CD14-positive monocyte (primary cell): ENCODE data around the gene LXN. TPM values are rescaled to one million over a fixed set of nuclear protein-coding genes. Genes with fewer than 3 reads are reported as not detected.

Experiments
- DNase-seq, 3 donors: peaks; one replicate each; pipeline ENCODE4 v3.0.0-alpha.2; 2011 to 2022
- H2AFZ ChIP-seq: 2 replicates; pipeline ENCODE4 v1.6.0; 2012; ENCODE audit warnings: mild to moderate bottlenecking, low read depth, low read length, inconsistent platforms; ENCODE audit not compliant: insufficient read depth, poor library complexity, severe bottlenecking
- H3K27ac ChIP-seq, 2 donors: 1 replicate in 1 of 2; 2 replicates in 1 of 2; pipeline ENCODE4 v1.5.1; 2012 to 2013; ENCODE audit warnings: low read length in 2 of 2, control low read depth in 1 of 2, inconsistent platforms in 1 of 2, low read depth in 1 of 2, mild to moderate bottlenecking in 1 of 2
- H3K27me3 ChIP-seq, 2 donors: one replicate each; pipeline versions ENCODE4 v1.6.0 to v1.6.1; 2011 to 2013; ENCODE audit warnings: low read length in 2 of 2; ENCODE audit not compliant: control insufficient read depth in 2 of 2, insufficient read depth in 2 of 2
- H3K36me3 ChIP-seq, 2 donors: replicated peaks in 1 of 2; 1 replicate in 1 of 2; 2 replicates in 1 of 2; pipeline versions ENCODE4 v1.5.1 to v1.6.1; 2012 to 2013; ENCODE audit warnings: low read length in 2 of 2, control low read depth in 1 of 2, inconsistent platforms in 1 of 2, mild to moderate bottlenecking in 1 of 2; ENCODE audit not compliant: insufficient read depth in 2 of 2, control insufficient read depth in 1 of 2
- H3K4me1 ChIP-seq, 2 donors: 1 replicate in 1 of 2; 2 replicates in 1 of 2; pipeline versions ENCODE4 v1.5.1 to v1.6.1; 2012 to 2013; ENCODE audit warnings: low read length in 2 of 2, control low read depth in 1 of 2, inconsistent platforms in 1 of 2, mild to moderate bottlenecking in 1 of 2, moderate library complexity in 1 of 2; ENCODE audit not compliant: insufficient read depth in 2 of 2, control insufficient read depth in 1 of 2
- H3K4me2 ChIP-seq: replicated peaks from 2 replicates; pipeline ENCODE3; 2012; ENCODE audit warnings: low read length, moderate library complexity, mild to moderate bottlenecking; ENCODE audit not compliant: poor library complexity, severe bottlenecking; ENCODE audit errors: extremely low read depth
- H3K4me3 ChIP-seq, 3 experiments: fragments of 200-600 bp in 1 of 3; sonication (generic) in 1 of 3; replicated peaks in 1 of 3; 1 replicate in 2 of 3; 2 replicates in 1 of 3; pipeline ENCODE4 v1.5.1; 2011 to 2013; ENCODE audit warnings: low read length in 3 of 3, mild to moderate bottlenecking in 3 of 3, control low read depth in 2 of 3, low read depth in 2 of 3, inconsistent platforms in 1 of 3, moderate library complexity in 1 of 3
- H3K79me2 ChIP-seq: 2 replicates; pipeline ENCODE4 v1.6.0; 2012; ENCODE audit warnings: mild to moderate bottlenecking, control low read depth, inconsistent platforms, low read length, moderate library complexity; ENCODE audit not compliant: insufficient read depth
- H3K9ac ChIP-seq: 2 replicates; pipeline ENCODE4 v1.6.0; 2017; ENCODE audit warnings: low read length, mild to moderate bottlenecking; ENCODE audit not compliant: insufficient read depth, poor library complexity, severe bottlenecking
- H3K9me3 ChIP-seq, 2 donors: replicated peaks in 1 of 2; 1 replicate in 1 of 2; 2 replicates in 1 of 2; pipeline versions ENCODE4 v1.5.1 to v1.6.1; 2012 to 2013; ENCODE audit warnings: low read length in 2 of 2, control low read depth in 1 of 2; ENCODE audit not compliant: control insufficient read depth in 1 of 2, insufficient read depth in 1 of 2
- H4K20me1 ChIP-seq: 2 replicates; pipeline ENCODE4 v1.6.0; 2012; ENCODE audit warnings: mild to moderate bottlenecking, low read length, control low read depth, moderate library complexity; ENCODE audit not compliant: insufficient read depth
- H3K27ac Mint-ChIP-seq, 7 donors: one replicate each; pipeline ENCODE4 v1.8.0; 2020; ENCODE audit warnings: mild to moderate bottlenecking in 7 of 7, mixed read lengths in 7 of 7, moderate library complexity in 6 of 7, inconsistent platforms in 2 of 7
- H3K27me3 Mint-ChIP-seq, 3 donors: one replicate each; pipeline ENCODE4 v1.8.0; 2021 to 2022; ENCODE audit warnings: low read depth in 3 of 3, mild to moderate bottlenecking in 3 of 3, mixed read lengths in 3 of 3, moderate library complexity in 3 of 3, inconsistent platforms in 1 of 3
- H3K36me3 Mint-ChIP-seq, 2 donors: one replicate each; pipeline ENCODE4 v1.8.0; 2020; ENCODE audit warnings: mixed read lengths in 2 of 2, inconsistent platforms in 1 of 2, mild to moderate bottlenecking in 1 of 2
- H3K4me1 Mint-ChIP-seq: one replicate; pipeline ENCODE4 v1.8.0; 2020; ENCODE audit warnings: mild to moderate bottlenecking, mixed read lengths
- H3K4me3 Mint-ChIP-seq, 2 donors: one replicate each; pipeline ENCODE4 v1.8.0; 2020; ENCODE audit warnings: mild to moderate bottlenecking in 2 of 2, mixed read lengths in 2 of 2, moderate library complexity in 1 of 2
- H3K9me3 Mint-ChIP-seq, 7 donors: one replicate each; pipeline ENCODE4 v1.8.0; 2020 to 2022; ENCODE audit warnings: mixed read lengths in 7 of 7, mild to moderate bottlenecking in 6 of 7, moderate library complexity in 6 of 7, inconsistent platforms in 2 of 7
- CTCF ChIP-seq: fragments of 200-600 bp; IDR thresholded peaks from one replicate; pipeline ENCODE4 v1.8.0; 2022; ENCODE audit warnings: antibody characterized with exemption, mild to moderate bottlenecking
- WGBS: methylation state at CpG from one replicate; pipeline ENCODE4 v1.1.5; 2013; ENCODE audit warnings: missing lambda C conversion rate; ENCODE audit not compliant: insufficient coverage; 5-methylcytosine and 5-hydroxymethylcytosine counted together
- intact Hi-C, 2 donors: fragments of 100-400 bp; cut with micrococcal nuclease; formaldehyde crosslinking; loops; one replicate each; pipeline versions ENCODE4 v1.15.0 to v1.15.1; 2023
- polyA plus RNA-seq, 3 donors: library from polyadenylated mRNA; depleted of rRNA in 1 of 3; unstranded in 2 of 3; stranded (reverse) in 1 of 3; fragments of 300-500 nt in 2 of 3; fragments of >200 nt in 1 of 3; fragmentation: Illumina TruSeq in 2 of 3; gene quantifications; 1 replicate in 2 of 3; 2 replicates in 1 of 3; pipeline ENCODE4 v1.2.3, GENCODE V29; 2012 to 2021

Gene LXN
- polyA plus RNA-seq, 3 donors = 2.6 to 10.0 (median 7.6) TPM

GRCh38 chr3:158660711-158661110 is 11.7 kb downstream of the LXN start:
- intact Hi-C loops = loop anchor here in 1 of 2 donors (5.0 kb wide), 1 partner anchor 127 kb away; no protein-coding TSS in a partner anchor
- Histone ChIP-seq H2AFZ (no peak overlapping the region), H3K9ac (no peak overlapping the region), H3K36me3 (peaks cover 76 to 92% of the 10 kb centered on the region in 2 donors), H3K27me3 (no peaks in the 10 kb centered on the region), H3K9me3 (no peaks in the 10 kb centered on the region), H3K4me1 (no peaks in the 10 kb centered on the region), H3K4me2 (no peak overlapping the region), H3K4me3 (no peak overlapping the region), H3K79me2 (no peaks in the 10 kb centered on the region), H3K27ac (no peak overlapping the region), H4K20me1 (no peaks in the 10 kb centered on the region)
- Mint-ChIP-seq H3K27me3 (no peaks in the 10 kb centered on the region), H3K36me3 (peaks cover 71 to 77% of the 10 kb centered on the region in 2 donors), H3K4me1 (no peaks in the 10 kb centered on the region), H3K4me3 (no peak overlapping the region), H3K9me3 (no peaks in the 10 kb centered on the region), H3K27ac (no peak overlapping the region)
- WGBS = no CpG with 5 or more reads among the region's 4 CpGs
- DNase-seq = no peak
- TF ChIP-seq CTCF = no peak

GRCh38 chr3:158659454-158660237 is 12.8 kb downstream of the LXN start:
- TF ChIP-seq CTCF = peak; percentile 72
- intact Hi-C loops = loop anchor here (5.0 kb wide), 1 partner anchor 128 kb away; no protein-coding TSS in a partner anchor
- peaks cover 76 to 92% of the 10 kb centered on the region in 2 donors for H3K36me3 ChIP-seq
- peaks cover 66 to 78% of the 10 kb centered on the region in 2 donors for H3K36me3 Mint-ChIP-seq
- no peak overlapping the region for H3K9ac ChIP-seq
- no peak overlapping the region for H2AFZ ChIP-seq
- no peak overlapping the region for H3K4me2 ChIP-seq
- no peak overlapping the region for H3K27ac ChIP-seq
- peak overlapping the region in 1 of 7 donors; percentile 19 for H3K27ac Mint-ChIP-seq
- H3K79me2 ChIP-seq = no peaks in the 10 kb centered on the region
- no peak overlapping the region for H3K4me3 Mint-ChIP-seq
- H3K4me1 ChIP-seq = no peaks in the 10 kb centered on the region
- 14% methylated on average over 3 of the region's 7 CpGs for WGBS
- no peaks in the 10 kb centered on the region for H3K27me3 Mint-ChIP-seq
- peak; percentile 31 to 51 (median 44) for DNase-seq
- H3K9me3 ChIP-seq = no peaks in the 10 kb centered on the region
- H3K27me3 ChIP-seq = no peaks in the 10 kb centered on the region
- no peaks in the 10 kb centered on the region for H3K4me1 Mint-ChIP-seq
- no peaks in the 10 kb centered on the region for H3K9me3 Mint-ChIP-seq
- H4K20me1 ChIP-seq = no peaks in the 10 kb centered on the region
- H3K4me3 ChIP-seq = no peak overlapping the region
